Adrenal gland (tissue), 5 donors: ENCODE data around the gene TMC1.
"Not testable (repeated sequence)": the region's sequence is repeated elsewhere in the genome, so short reads cannot be mapped to it uniquely, and the experiment has no call there.

Source experiments
- CTCF ChIP-seq, 6 experiments: fragments of 450-650 bp in 4 of 6; fragments of 200-600 bp in 2 of 6; sonication (generic) in 1 of 6; IDR thresholded peaks; 1 replicate in 5 of 6; 2 replicates in 1 of 6; pipeline versions ENCODE4 v1.5.1 to v1.8.0; 2016 to 2021; ENCODE audit warnings: antibody characterized with exemption in 6 of 6, mild to moderate bottlenecking in 2 of 6, moderate library complexity in 1 of 6
- POLR2A ChIP-seq, 2 donors: fragments of 450-650 bp; IDR thresholded peaks; one replicate each; pipeline ENCODE4 v1.6.1; 2017; ENCODE audit warnings: antibody characterized with exemption in 2 of 2, mild to moderate bottlenecking in 2 of 2, moderate library complexity in 1 of 2
- donor health status: DM: no; HTN: no; CAD: no.

GRCh38 chr9:72862788-72863187 lies 341.4 kb downstream of the TMC1 start:
- not testable (repeated sequence) for TF ChIP-seq CTCF, POLR2A (IDR thresholded peaks at IDR 0.05)
